ENCODE data around the gene TSC2. TPM values are rescaled to one million over a fixed set of nuclear protein-coding genes. Genes with fewer than 3 reads are reported as not detected.
"Not testable (repeated sequence)": the region's sequence is repeated elsewhere in the genome, so short reads cannot be mapped to it uniquely, and the experiment has no call there.

The TSC2 gene
- polyA plus RNA-seq, 1 donor (not counting 4 experiments of a cell fraction or from before 2014, with no cell fraction given): 22.6 TPM

- FAIRE-seq: no peak
Observed at GRCh38 chr16:2095918-2096582, 48.3 kb downstream of the TSC2 start.

GRCh38 chr16:2096853-2097595, 49.2 kb downstream of the TSC2 start:
- no peak overlapping the region for H3K9ac ChIP-seq (ENCODE audit: control insufficient read depth, extremely low read depth, insufficient read depth, low read length)
- H3K9me3 ChIP-seq (ENCODE audit: control insufficient read depth, low read depth, low read length): no peaks in the 10 kb centered on the region
- TF ChIP-seq CTCF (optimal IDR thresholded peaks at IDR 0.05 in 1 of 3, IDR thresholded peaks at IDR 0.05 in 1 of 3, conservative IDR thresholded peaks at IDR 0.05 in 1 of 3; ENCODE audit: extremely low read depth in 1 of 3, insufficient read depth in 2 of 3, low read length in 3 of 3): no peak
- no peak for TF ChIP-seq EZH2 (IDR thresholded peaks at IDR 0.05; ENCODE audit: low read length)
- H3K27me3 ChIP-seq (ENCODE audit: control insufficient read depth, extremely low read depth, insufficient read depth, low read length): no peaks in the 10 kb centered on the region
- dilution Hi-C loops (cut with MboI; ENCODE audit: extremely low pct_ligation_motif_present, low sequenced_read_pairs): no loop called here
- H3K36me3 ChIP-seq (ENCODE audit: control insufficient read depth in 2 of 2, extremely low read depth in 1 of 2, insufficient read depth in 2 of 2, low read length in 2 of 2): peaks cover 20 to 22% of the 10 kb centered on the region in 2 experiments
- no peak overlapping the region for H3K4me2 ChIP-seq (ENCODE audit: control insufficient read depth, extremely low read depth, insufficient read depth, low read depth, low read length)
- no peak overlapping the region for H3K27ac ChIP-seq (ENCODE audit: control insufficient read depth, insufficient read depth, low read length)
- no peaks in the 10 kb centered on the region for H3K79me2 ChIP-seq (ENCODE audit: control insufficient read depth, insufficient read depth, low read length)
- no peak for FAIRE-seq
- no peak overlapping the region for H3K4me3 ChIP-seq (ENCODE audit: control insufficient read depth in 2 of 3, extremely low read depth in 1 of 3, insufficient read depth in 2 of 3, low read depth in 1 of 3, low read length in 3 of 3)
- H3K4me1 ChIP-seq (ENCODE audit: control insufficient read depth, extremely low read depth, insufficient read depth, low read length): peaks cover 7% of the 10 kb centered on the region
- H4K20me1 ChIP-seq (ENCODE audit: control insufficient read depth, extremely low read depth, insufficient read depth, low read length): no peaks in the 10 kb centered on the region
- H2AFZ ChIP-seq (ENCODE audit: control insufficient read depth, low read length): no peak overlapping the region
- DNase-seq (ENCODE audit: low read depth, low spot score): no peak
- no peaks in the 10 kb centered on the region for H3K9me1 ChIP-seq (ENCODE audit: control insufficient read depth, extremely low read depth, insufficient read depth, low read length)

More at GRCh38 chr16:2095918-2096582, 48.3 kb downstream of the TSC2 start:
- Histone ChIP-seq H4K20me1 (ENCODE audit: control insufficient read depth, extremely low read depth, insufficient read depth, low read length) (no peaks in the 10 kb centered on the region), H3K9ac (ENCODE audit: control insufficient read depth, extremely low read depth, insufficient read depth, low read length) (no peak overlapping the region), H3K27me3 (ENCODE audit: control insufficient read depth, extremely low read depth, insufficient read depth, low read length) (no peaks in the 10 kb centered on the region), H3K27ac (ENCODE audit: control insufficient read depth, insufficient read depth, low read length) (no peak overlapping the region), H3K4me2 (ENCODE audit: control insufficient read depth, extremely low read depth, insufficient read depth, low read depth, low read length) (no peak overlapping the region), H2AFZ (ENCODE audit: control insufficient read depth, low read length) (no peak overlapping the region), H3K9me3 (ENCODE audit: control insufficient read depth, low read depth, low read length) (no peaks in the 10 kb centered on the region), H3K9me1 (ENCODE audit: control insufficient read depth, extremely low read depth, insufficient read depth, low read length) (no peaks in the 10 kb centered on the region), H3K36me3 (ENCODE audit: control insufficient read depth in 2 of 2, extremely low read depth in 1 of 2, insufficient read depth in 2 of 2, low read length in 2 of 2) (peaks cover 19 to 20% of the 10 kb centered on the region in 2 experiments), H3K4me3 (ENCODE audit: control insufficient read depth in 2 of 3, extremely low read depth in 1 of 3, insufficient read depth in 2 of 3, low read depth in 1 of 3, low read length in 3 of 3) (no peak overlapping the region), H3K4me1 (ENCODE audit: control insufficient read depth, extremely low read depth, insufficient read depth, low read length) (peaks cover 14% of the 10 kb centered on the region), H3K79me2 (ENCODE audit: control insufficient read depth, insufficient read depth, low read length) (no peaks in the 10 kb centered on the region)
- dilution Hi-C loops (cut with MboI; ENCODE audit: extremely low pct_ligation_motif_present, low sequenced_read_pairs): no loop called here
- DNase-seq (ENCODE audit: low read depth, low spot score): no peak
- TF ChIP-seq EZH2 (IDR thresholded peaks at IDR 0.05; ENCODE audit: low read length) (no peak), CTCF (optimal IDR thresholded peaks at IDR 0.05 in 1 of 3, IDR thresholded peaks at IDR 0.05 in 1 of 3, conservative IDR thresholded peaks at IDR 0.05 in 1 of 3; ENCODE audit: extremely low read depth in 1 of 3, insufficient read depth in 2 of 3, low read length in 3 of 3) (no peak)

- H3K9ac ChIP-seq (ENCODE audit: control insufficient read depth, extremely low read depth, insufficient read depth, low read length); H3K79me2 ChIP-seq (ENCODE audit: control insufficient read depth, insufficient read depth, low read length); FAIRE-seq; H4K20me1 ChIP-seq (ENCODE audit: control insufficient read depth, extremely low read depth, insufficient read depth, low read length); dilution Hi-C loops (cut with MboI; ENCODE audit: extremely low pct_ligation_motif_present, low sequenced_read_pairs); H3K9me1 ChIP-seq (ENCODE audit: control insufficient read depth, extremely low read depth, insufficient read depth, low read length); H3K4me1 ChIP-seq (ENCODE audit: control insufficient read depth, extremely low read depth, insufficient read depth, low read length); H3K4me2 ChIP-seq (ENCODE audit: control insufficient read depth, extremely low read depth, insufficient read depth, low read depth, low read length); H3K4me3 ChIP-seq (ENCODE audit: control insufficient read depth in 2 of 3, extremely low read depth in 1 of 3, insufficient read depth in 2 of 3, low read depth in 1 of 3, low read length in 3 of 3); DNase-seq (ENCODE audit: low read depth, low spot score); H2AFZ ChIP-seq (ENCODE audit: control insufficient read depth, low read length); H3K27ac ChIP-seq (ENCODE audit: control insufficient read depth, insufficient read depth, low read length); H3K9me3 ChIP-seq (ENCODE audit: control insufficient read depth, low read depth, low read length); H3K27me3 ChIP-seq (ENCODE audit: control insufficient read depth, extremely low read depth, insufficient read depth, low read length): not testable (repeated sequence)
- peaks cover 16 to 21% of the 10 kb centered on the region in 2 experiments for H3K36me3 ChIP-seq (ENCODE audit: control insufficient read depth in 2 of 2, extremely low read depth in 1 of 2, insufficient read depth in 2 of 2, low read length in 2 of 2)
Observed at GRCh38 chr16:2097689-2098088, 49.9 kb downstream of the TSC2 start.

Data from keratinocyte (primary cell).